Activated T-helper 1 cell treated with anti-CD3 and anti-CD28 coated beads, Interleukin-2, amount 50 U/mL, for 16 hours (primary cell): ENCODE results near the gene EP400.

Source experiments
- DNase-seq, 2 donors: peaks; one replicate each; pipeline ENCODE4 v3.0.0-alpha.2; 2020; ENCODE audit warnings: low read depth in 1 of 2, low spot score in 1 of 2

The EP400 gene

GRCh38 chr12:132114667-132115066 lies 164.9 kb downstream of the EP400 start:
- no peak for DNase-seq

GRCh38 chr12:132115500-132115899 lies 165.8 kb downstream of the EP400 start:
- no peak for DNase-seq

DNA sequence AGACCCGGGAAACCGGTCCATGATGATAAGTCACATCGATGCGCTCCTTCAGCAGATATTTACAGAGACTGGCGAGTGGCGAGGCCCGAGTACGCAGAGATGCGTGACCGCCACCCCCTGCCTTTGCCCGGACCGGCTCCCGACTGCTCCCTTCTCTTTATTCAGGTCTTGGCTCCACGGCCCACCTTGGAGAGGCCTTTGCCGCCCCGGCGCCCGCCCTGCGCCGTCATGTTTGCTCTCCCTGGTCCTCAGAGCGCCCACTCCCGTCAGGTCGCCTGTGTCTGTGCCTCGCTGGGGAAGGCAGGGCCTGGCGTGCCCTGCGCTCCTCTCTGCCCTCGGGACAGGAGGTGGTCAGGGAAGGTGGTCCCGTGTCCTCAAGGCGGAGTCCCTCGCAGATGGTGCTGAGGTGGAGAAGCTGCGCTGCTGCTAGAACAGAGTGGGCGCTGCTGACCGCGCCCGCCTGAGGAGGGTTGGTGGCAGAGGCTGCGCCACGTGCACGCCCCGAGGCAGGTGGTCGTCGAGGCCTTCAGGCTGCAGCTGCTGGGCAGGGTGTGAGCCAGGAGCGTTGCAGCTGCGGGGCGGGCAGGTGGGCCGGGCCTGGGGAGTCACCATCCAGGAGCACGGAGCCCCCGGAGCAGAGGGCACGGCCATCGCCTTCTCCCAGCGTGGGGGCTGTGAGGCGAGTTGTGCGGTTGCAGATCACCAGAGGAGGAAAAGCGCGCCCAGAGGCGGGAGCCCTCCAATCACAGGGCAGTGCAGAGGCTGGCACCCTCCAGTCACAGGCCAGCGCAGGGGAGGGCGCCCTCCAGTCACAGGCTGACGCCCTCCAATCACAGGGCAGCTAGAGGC lies 167.2 kb downstream of the EP400 start:
- DNase-seq = no peak

GRCh38 chr12:132117558-132117875 lies 167.8 kb downstream of the EP400 start:
- no peak for DNase-seq

DNA sequence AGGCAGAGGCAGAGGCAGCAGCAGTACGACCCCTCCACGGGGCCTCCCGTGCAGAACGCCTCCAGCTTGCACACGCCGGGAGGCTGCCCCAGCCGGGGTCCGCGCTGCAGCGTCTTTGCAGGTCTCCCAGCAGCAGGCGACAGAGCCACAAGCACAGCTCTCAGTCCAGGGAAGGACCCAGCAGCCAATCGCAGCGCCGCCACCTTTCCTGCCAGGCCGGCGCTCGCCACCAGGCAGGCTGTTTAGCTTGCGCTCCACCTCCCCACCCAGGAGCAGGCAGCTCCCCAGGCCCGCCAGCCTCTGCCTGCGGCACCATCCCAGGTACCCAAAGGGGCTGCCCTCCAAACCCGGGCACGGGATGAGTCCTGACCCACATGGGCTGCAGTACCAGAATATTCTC lies 169.1 kb downstream of the EP400 start:
- DNase-seq = no peak

DNA sequence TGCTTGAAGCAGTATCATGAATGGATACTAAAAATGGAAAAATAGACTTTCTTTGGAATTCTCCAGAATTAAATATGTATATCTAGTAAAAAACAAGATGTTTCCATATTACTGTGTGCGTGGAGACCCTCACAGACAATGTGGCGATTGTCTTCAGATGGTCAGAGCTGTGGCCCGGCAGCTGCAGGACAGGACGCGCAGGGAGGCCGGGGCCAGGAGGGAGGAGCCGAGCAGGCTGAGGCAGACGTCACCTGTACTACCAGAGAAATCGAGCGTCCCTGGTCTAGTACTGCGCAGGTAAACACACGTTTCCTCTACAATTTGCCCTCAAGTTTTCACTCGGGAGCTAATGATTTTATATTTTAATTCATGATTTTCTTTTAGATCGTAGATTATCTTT lies 171.5 kb downstream of the EP400 start:
- no peak for DNase-seq

DNA sequence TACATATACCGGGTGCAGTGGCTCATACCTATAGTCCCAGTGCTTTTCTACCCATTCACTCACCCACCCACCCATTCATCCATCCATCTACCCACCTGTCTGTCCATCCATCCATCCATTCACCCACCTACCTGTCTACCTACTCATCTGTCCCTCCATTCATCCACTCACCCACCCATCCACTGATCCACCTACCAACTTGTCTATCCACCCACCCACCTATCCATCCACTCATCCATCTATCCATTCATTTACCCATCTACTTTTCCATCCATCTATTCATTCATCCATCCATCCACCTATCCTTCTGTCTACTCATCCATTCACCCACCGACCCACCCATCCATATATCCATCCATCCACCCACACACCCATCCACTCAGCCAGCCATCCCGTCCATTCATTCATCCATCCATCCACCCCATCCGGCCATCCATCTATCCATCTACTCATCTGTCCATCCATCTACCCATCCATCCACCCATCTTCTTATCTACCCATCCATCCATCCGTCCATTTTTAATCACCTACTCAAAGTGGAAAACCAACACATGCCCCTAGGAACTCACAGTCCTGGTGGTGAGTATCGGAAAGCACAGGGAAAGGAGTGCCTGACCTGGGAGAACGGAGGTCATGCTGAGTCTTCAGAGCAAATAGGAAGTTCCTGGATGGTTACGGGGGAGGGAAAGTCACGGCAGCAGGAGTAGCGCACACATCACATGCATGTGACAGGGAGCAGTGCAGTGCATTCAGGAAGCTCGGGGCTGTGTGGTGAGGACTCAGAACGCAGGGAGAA lies 174.4 kb downstream of the EP400 start:
- no peak for DNase-seq

GRCh38 chr12:132124766-132125425 lies 175.2 kb downstream of the EP400 start:
- no peak for DNase-seq

DNA sequence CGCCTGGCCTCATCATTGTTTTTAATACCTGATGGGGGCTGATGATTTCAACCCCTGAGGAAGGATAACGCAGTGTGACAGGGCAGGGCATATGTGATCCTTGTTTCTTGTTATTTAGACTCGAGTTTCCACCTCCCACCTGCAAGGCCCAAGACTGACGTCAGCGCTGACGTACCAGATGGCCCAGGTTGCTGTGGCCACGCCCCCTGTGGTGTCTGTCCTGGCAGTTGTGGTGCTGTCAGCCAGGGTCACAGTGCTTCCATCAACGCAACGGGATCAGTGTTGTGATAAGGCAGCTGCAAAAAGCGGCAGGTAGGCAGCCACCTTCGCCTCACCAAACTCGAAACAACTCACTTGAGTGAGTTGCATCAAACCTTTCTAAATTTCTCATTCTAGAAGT lies 176.0 kb downstream of the EP400 start:
- DNase-seq = no peak

DNA sequence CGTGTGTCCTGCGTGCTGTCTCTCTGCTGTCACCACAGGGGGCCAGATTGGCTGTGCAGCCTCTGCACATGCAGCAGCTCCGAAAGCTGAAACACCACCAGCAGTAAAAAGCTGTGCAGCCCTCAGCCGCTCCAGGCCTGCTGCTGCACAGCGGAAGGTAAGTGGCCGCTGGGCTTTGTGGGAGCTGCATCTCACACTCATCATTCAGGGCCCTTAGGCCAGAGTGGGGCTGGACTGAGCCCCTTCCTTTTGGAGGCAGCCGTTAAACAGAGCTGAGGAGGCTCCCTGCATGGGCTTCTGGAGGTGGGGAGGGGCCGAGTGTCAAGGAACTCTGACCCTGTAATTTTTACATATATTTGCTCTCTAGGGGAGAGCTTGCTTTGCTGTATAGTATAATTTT lies 177.3 kb downstream of the EP400 start:
- DNase-seq = no peak

DNA sequence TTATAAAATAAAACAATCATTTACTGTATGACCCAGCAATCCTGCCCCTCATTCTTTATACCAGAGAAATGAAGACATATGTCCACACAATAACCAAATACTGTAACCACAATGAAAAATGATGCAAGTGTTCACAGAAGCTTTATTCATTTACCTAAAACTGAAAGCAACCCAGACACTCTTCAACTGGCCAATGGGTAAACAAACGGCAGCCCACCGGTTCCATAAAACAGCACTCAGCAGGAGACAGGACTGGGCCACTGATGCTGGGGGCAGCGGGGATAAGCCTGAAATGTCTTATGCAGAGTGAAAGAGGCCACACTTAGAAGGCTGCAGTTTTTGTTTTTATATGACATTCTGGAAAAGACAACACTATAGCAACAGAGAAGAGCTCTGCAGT lies 179.3 kb downstream of the EP400 start:
- DNase-seq = no peak

DNA sequence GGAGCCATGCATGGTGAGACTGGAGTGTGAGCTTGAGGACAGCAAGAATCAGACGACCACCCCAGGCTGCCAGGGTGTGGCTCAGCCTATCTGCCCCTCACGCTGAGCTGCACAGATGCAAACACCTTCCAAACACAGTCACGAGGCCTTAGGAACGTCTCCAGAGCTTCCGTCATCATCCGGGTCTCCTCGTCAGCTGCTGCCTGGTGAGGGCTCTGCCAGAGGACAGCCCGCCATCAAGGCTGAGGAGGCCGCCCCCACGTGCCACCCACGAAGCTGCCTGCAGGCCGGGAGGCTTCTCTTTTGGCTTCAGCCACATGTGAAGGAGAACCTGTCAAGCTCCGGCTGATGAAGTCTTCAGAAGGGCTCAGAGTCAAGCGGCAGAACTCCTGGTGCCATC lies 180.9 kb downstream of the EP400 start:
- DNase-seq = no peak
